ENCODE results near the gene KIDINS220.

DNA sequence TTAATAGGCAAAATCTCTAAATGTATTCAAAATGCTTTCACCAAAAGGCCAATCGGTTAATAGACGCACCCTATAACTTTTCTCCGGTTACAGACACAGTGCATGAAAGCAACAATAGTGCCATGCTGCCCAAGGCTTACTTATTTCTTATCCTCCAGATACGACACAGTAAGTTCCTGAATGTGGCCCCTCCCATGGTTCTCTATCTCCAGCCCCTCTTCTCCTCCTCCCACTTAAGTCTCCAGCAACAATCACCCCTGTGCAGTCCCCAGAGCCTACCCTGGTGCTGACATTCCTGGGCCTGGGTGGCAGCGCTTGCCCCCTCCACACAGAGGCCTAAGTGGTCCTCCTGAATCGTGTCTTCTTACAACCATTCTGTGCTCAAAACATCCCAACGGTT, 3.6 kb downstream of the KIDINS220 start:
- TF ChIP-seq CTCF (IDR thresholded peaks at IDR 0.05) (no peak), CBX2 (IDR thresholded peaks at IDR 0.05; ENCODE audit: borderline replicate concordance, low read depth) (no peak), RFX5 (IDR thresholded peaks at IDR 0.05) (no peak), HDAC2 (IDR thresholded peaks at IDR 0.05) (no peak), MAX (IDR thresholded peaks at IDR 0.05) (no peak), ELK1 (IDR thresholded peaks at IDR 0.05; ENCODE audit: low read depth, low read length) (no peak), ZFP36 (IDR thresholded peaks at IDR 0.05; ENCODE audit: borderline replicate concordance, partially characterized antibody) (no peak)
- TF ChIP-seq, protein P1, sequence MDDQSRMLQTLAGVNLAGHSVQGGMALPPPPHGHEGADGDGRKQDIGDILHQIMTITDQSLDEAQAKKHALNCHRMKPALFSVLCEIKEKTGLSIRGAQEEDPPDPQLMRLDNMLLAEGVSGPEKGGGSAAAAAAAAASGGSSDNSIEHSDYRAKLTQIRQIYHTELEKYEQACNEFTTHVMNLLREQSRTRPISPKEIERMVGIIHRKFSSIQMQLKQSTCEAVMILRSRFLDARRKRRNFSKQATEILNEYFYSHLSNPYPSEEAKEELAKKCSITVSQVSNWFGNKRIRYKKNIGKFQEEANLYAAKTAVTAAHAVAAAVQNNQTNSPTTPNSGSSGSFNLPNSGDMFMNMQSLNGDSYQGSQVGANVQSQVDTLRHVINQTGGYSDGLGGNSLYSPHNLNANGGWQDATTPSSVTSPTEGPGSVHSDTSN (IDR thresholded peaks at IDR 0.05), result no peak
